Mammary epithelial cell (primary cell): ENCODE results near the gene MUL1.

Experiments used
- EZH2 ChIP-seq: IDR thresholded peaks from 2 replicates; pipeline ENCODE4 v1.6.1; 2012; ENCODE audit warnings: low read length, inconsistent platforms, borderline replicate concordance
- TF ChIP-seq, protein P1 (sequence below), 2 donors: IDR thresholded peaks in 1 of 2; conservative IDR thresholded peaks in 1 of 2; 2 replicates each; pipeline ENCODE4 v1.5.1; 2011 to 2012; ENCODE audit warnings: inconsistent platforms in 2 of 2, low read length in 2 of 2, mild to moderate bottlenecking in 2 of 2, control low read depth in 1 of 2, low read depth in 1 of 2; ENCODE audit not compliant: insufficient read depth in 1 of 2; ENCODE audit errors: extremely low read depth in 1 of 2

DNA sequence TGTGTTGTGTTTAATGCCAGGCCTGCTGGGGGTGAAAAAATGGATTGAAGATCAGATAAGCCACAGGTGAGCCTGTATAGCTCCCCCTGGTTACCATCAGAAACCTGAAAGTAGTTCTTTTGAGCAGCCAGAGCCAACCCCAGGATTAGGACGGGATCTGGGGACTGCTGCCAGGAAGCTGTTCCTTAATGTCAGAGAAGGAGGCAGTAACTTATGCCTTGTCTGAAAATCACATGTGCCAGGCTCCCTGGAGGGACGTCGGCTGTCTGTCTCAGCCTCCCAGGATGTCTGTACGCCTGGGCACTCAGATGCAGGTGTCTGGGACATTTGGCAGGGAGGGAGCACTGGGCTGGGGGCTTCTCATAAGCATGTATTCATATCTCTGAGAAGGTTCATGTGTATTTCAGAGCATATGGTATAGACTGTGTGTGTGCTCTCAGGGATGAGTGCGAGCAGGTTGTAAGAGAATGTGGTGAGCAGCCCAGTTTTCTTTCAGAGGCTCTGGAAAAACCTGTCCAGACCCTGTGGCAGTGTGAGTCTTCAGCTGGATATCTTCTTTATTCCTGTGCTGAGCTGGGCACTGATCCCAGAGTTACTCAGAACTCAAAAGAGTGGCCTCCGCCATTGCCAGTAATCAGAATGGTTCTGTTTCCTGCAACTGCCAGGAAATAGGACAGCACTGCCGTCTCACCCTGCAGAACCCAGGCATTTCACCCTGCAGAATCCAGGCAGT lies 47.2 kb upstream of the MUL1 start:
- TF ChIP-seq, protein P1, sequence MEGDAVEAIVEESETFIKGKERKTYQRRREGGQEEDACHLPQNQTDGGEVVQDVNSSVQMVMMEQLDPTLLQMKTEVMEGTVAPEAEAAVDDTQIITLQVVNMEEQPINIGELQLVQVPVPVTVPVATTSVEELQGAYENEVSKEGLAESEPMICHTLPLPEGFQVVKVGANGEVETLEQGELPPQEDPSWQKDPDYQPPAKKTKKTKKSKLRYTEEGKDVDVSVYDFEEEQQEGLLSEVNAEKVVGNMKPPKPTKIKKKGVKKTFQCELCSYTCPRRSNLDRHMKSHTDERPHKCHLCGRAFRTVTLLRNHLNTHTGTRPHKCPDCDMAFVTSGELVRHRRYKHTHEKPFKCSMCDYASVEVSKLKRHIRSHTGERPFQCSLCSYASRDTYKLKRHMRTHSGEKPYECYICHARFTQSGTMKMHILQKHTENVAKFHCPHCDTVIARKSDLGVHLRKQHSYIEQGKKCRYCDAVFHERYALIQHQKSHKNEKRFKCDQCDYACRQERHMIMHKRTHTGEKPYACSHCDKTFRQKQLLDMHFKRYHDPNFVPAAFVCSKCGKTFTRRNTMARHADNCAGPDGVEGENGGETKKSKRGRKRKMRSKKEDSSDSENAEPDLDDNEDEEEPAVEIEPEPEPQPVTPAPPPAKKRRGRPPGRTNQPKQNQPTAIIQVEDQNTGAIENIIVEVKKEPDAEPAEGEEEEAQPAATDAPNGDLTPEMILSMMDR (conservative IDR thresholded peaks at IDR 0.05 in 1 of 2, IDR thresholded peaks at IDR 0.05 in 1 of 2; ENCODE audit: extremely low read depth in 1 of 2, insufficient read depth in 1 of 2, low read depth in 1 of 2, low read length in 2 of 2) = no peak
- TF ChIP-seq EZH2 = no peak
